Panc1 (cell line): ENCODE results near the gene ERAL1. TPM values are rescaled to one million over a fixed set of nuclear protein-coding genes. Genes with fewer than 3 reads are reported as not detected.
"Not testable (repeated sequence)": the region's sequence is repeated elsewhere in the genome, so short reads cannot be mapped to it uniquely, and the experiment has no call there.

Experiments
- ATAC-seq: fragments of 200-7000 bp; cut with Tn5 transposase; 2 replicates; pipeline ENCODE4 v1.9.1; 2020; ENCODE audit warnings: mild to moderate bottlenecking, moderate library complexity
- BruUV-seq: library from RNA; stranded (reverse); fragments of 400-500 nt; replicated peaks from 2 replicates; lab custom pipeline; 2021; lab: Mats Ljungman, UMichigan
- CTCF ChIA-PET: fragments of 300-600 bp; sonication (Branson Sonifier 250); formaldehyde crosslinking; loops from one replicate; lab custom pipeline; 2022; ENCODE audit warnings: antibody characterized with exemption; lab: Charles Lee
- POLR2A ChIA-PET: fragments of 300-600 bp; sonication (Branson Sonifier 250); formaldehyde crosslinking; loops from one replicate; lab custom pipeline; 2022; ENCODE audit warnings: antibody characterized with exemption; lab: Charles Lee
- DNase-seq: peaks from one replicate; pipeline ENCODE4 v3.0.0-alpha.2; 2010; ENCODE audit warnings: low read depth, low spot score
- H3K27ac ChIP-seq: 2 replicates; pipeline ENCODE4 v1.5.1; 2011; ENCODE audit warnings: mild to moderate bottlenecking, low read length, inconsistent platforms
- H3K27me3 ChIP-seq: fragments of 200-500 bp; sonication (Bioruptor generic); 2 replicates; pipeline ENCODE4 v1.6.0; 2014; ENCODE audit warnings: low read length, inconsistent platforms; ENCODE audit not compliant: control insufficient read depth, insufficient read depth
- H3K36me3 ChIP-seq: fragments of 200-500 bp; sonication (Bioruptor generic); 2 replicates; pipeline ENCODE4 v1.5.1; 2014; ENCODE audit warnings: inconsistent platforms, mild to moderate bottlenecking, low read length, moderate library complexity; ENCODE audit not compliant: control insufficient read depth, insufficient read depth
- H3K4me1 ChIP-seq: 2 replicates; pipeline ENCODE4 v1.5.1; 2011; ENCODE audit warnings: inconsistent platforms, mild to moderate bottlenecking, low read length, moderate library complexity; ENCODE audit not compliant: control insufficient read depth, insufficient read depth
- H3K4me3 ChIP-seq, 2 experiments: 2 replicates each; pipeline ENCODE4 v1.5.1; 2011 to 2012; ENCODE audit warnings: low read depth in 2 of 2, low read length in 2 of 2, mild to moderate bottlenecking in 2 of 2, inconsistent platforms in 1 of 2, moderate library complexity in 1 of 2
- H3K9me3 ChIP-seq: fragments of 200-500 bp; sonication (Bioruptor generic); 2 replicates; pipeline ENCODE4 v1.5.1; 2014; ENCODE audit warnings: low read depth, mild to moderate bottlenecking, inconsistent platforms, low read length, moderate library complexity; ENCODE audit not compliant: control insufficient read depth, insufficient read depth
- POLR2AphosphoS5 ChIP-seq: IDR thresholded peaks from 2 replicates; pipeline ENCODE4 v1.6.1; 2012; ENCODE audit warnings: mild to moderate bottlenecking, low read depth, low read length, moderate library complexity
- SIN3A ChIP-seq: IDR thresholded peaks from 2 replicates; pipeline ENCODE4 v1.6.1; 2012; ENCODE audit warnings: low read depth, mild to moderate bottlenecking, low read length, moderate library complexity, borderline replicate concordance; ENCODE audit not compliant: insufficient read depth
- TCF7L2 ChIP-seq: IDR thresholded peaks from 2 replicates; pipeline ENCODE4 v1.6.1; 2011; ENCODE audit warnings: mild to moderate bottlenecking, low read depth, low read length, inconsistent platforms
- in situ Hi-C: cut with HindIII; loops from 2 replicates; pipeline ENCODE4 v1.10.0; 2016; ENCODE audit warnings: low sequenced_read_pairs, low pct_unique_long_range_greater_than_20kb
- intact Hi-C: fragments of 100-400 bp; cut with micrococcal nuclease; formaldehyde crosslinking; loops from one replicate; pipeline ENCODE4 v1.10.0; 2022; ENCODE audit not compliant: unreplicated experiment
- total RNA-seq: library from RNA; stranded (reverse); gene quantifications from one replicate; pipeline ENCODE4 v1.2.1, GENCODE V29; 2021; ENCODE audit not compliant: unreplicated experiment
- TF ChIP-seq, protein P1 (sequence below), 2 experiments: IDR thresholded peaks; 2 replicates each; pipeline ENCODE4 v1.6.1; 2011 to 2012; ENCODE audit warnings: low read depth in 2 of 2, control low read depth in 1 of 2, low read length in 1 of 2, mild to moderate bottlenecking in 1 of 2, moderate library complexity in 1 of 2; ENCODE audit not compliant: insufficient read depth in 1 of 2
- TF ChIP-seq, protein P2 (sequence below): fragments of 450-650 bp; IDR thresholded peaks from 2 replicates; pipeline ENCODE4 v1.5.1; 2017; ENCODE audit warnings: mild to moderate bottlenecking

The ERAL1 gene
- total RNA-seq, 1 experiment from 2014 or later: 74.2 TPM

DNA sequence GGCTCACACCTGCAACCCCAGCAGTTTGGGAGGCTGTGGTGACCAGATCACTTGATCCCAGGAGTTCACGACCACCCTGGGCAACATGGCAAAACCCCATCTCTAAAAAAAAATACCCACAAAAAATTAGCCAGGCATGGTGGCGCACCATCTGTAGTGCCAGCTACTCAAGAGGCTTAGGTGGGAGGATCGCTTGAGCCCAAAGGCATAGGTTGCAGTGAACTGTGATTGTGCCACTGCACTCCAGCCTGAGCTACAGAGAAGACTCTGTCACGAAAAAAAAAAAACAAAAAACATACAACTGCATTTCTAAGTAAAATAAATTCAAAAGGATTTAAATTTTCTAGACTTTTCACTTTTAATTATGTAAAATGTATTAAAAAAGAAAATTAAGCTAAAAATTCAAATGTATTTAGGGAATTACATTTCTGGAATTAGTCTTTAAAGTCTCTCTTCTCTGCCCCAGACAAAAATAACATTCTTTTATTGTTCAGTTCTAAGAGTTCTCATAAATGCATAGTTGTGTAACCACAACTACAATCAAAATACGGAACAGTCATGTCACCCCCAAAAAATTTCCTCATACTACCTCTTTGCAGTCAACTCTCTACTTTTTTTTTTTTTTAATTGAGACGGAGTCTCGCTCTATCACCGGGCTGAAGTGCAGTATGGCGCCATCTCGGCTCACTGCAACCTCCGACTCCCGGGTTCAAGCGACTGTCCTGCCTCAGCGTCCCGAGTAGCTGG is 26.3 kb upstream of the ERAL1 start:
- ATAC-seq (peak; percentile 53; the same call in 1 of the 2 replicates), DNase-seq (no peak)
- H3K4me1 ChIP-seq: no peaks in the 10 kb centered on the region
- no peak overlapping the region for H3K4me3 ChIP-seq
- H3K27ac ChIP-seq: no peak overlapping the region
- H3K27me3 ChIP-seq: no peaks in the 10 kb centered on the region
- H3K36me3 ChIP-seq: no peaks in the 10 kb centered on the region
- no peaks in the 10 kb centered on the region for H3K9me3 ChIP-seq
- in situ Hi-C loops: no loop called here
- intact Hi-C loops: no loop called here
- CTCF ChIA-PET: interaction anchor here (0.7 to 0.8 kb wide), 2 partner anchors 14 to 739 kb away, joined by 4 to 5 read pairs; partner anchors contain the start of gene FAM222B
- no peak for TF ChIP-seq POLR2AphosphoS5
- TF ChIP-seq, protein P1, sequence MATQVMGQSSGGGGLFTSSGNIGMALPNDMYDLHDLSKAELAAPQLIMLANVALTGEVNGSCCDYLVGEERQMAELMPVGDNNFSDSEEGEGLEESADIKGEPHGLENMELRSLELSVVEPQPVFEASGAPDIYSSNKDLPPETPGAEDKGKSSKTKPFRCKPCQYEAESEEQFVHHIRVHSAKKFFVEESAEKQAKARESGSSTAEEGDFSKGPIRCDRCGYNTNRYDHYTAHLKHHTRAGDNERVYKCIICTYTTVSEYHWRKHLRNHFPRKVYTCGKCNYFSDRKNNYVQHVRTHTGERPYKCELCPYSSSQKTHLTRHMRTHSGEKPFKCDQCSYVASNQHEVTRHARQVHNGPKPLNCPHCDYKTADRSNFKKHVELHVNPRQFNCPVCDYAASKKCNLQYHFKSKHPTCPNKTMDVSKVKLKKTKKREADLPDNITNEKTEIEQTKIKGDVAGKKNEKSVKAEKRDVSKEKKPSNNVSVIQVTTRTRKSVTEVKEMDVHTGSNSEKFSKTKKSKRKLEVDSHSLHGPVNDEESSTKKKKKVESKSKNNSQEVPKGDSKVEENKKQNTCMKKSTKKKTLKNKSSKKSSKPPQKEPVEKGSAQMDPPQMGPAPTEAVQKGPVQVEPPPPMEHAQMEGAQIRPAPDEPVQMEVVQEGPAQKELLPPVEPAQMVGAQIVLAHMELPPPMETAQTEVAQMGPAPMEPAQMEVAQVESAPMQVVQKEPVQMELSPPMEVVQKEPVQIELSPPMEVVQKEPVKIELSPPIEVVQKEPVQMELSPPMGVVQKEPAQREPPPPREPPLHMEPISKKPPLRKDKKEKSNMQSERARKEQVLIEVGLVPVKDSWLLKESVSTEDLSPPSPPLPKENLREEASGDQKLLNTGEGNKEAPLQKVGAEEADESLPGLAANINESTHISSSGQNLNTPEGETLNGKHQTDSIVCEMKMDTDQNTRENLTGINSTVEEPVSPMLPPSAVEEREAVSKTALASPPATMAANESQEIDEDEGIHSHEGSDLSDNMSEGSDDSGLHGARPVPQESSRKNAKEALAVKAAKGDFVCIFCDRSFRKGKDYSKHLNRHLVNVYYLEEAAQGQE (IDR thresholded peaks at IDR 0.05; ENCODE audit: insufficient read depth in 1 of 2, low read depth in 2 of 2, low read length in 1 of 2): no peak
- no peak for TF ChIP-seq SIN3A
- no peak for TF ChIP-seq TCF7L2
- TF ChIP-seq, protein P2, sequence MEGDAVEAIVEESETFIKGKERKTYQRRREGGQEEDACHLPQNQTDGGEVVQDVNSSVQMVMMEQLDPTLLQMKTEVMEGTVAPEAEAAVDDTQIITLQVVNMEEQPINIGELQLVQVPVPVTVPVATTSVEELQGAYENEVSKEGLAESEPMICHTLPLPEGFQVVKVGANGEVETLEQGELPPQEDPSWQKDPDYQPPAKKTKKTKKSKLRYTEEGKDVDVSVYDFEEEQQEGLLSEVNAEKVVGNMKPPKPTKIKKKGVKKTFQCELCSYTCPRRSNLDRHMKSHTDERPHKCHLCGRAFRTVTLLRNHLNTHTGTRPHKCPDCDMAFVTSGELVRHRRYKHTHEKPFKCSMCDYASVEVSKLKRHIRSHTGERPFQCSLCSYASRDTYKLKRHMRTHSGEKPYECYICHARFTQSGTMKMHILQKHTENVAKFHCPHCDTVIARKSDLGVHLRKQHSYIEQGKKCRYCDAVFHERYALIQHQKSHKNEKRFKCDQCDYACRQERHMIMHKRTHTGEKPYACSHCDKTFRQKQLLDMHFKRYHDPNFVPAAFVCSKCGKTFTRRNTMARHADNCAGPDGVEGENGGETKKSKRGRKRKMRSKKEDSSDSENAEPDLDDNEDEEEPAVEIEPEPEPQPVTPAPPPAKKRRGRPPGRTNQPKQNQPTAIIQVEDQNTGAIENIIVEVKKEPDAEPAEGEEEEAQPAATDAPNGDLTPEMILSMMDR: no peak
- POLR2A ChIA-PET: interaction anchor here (0.6 to 0.7 kb wide), 2 partner anchors 13 to 30 kb away, joined by 3 to 4 read pairs; no protein-coding TSS in a partner anchor
- no TSS peak for BruUV-seq

DNA sequence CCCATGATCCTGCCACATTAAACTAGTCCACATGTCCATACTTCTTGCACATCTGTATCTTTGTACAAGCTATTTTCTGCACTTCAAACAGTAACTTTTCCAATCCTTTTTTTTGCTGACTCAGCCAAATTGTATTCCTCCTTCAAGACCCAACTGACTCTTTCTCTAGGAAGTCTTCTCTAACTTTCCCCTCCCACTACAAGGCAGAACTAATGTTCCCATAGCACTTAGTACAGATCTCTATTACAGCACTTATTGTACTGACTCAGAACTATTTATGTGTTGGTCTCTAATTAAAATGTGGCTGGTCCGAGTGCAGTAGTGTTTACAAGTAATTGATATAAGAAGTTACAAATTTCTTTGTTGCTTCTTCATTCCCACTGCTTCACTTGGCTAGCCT is 20.4 kb upstream of the ERAL1 start:
- in situ Hi-C loops (no loop called here), intact Hi-C loops (no loop called here)
- no peak overlapping the region for H3K27ac ChIP-seq
- ChIA-PET POLR2A (interaction anchor here (0.7 kb wide), 1 partner anchor 11 kb away, joined by 6 read pairs; no protein-coding TSS in a partner anchor), CTCF (no interaction called here)
- H3K36me3 ChIP-seq: no peaks in the 10 kb centered on the region
- H3K4me1 ChIP-seq: no peaks in the 10 kb centered on the region
- H3K9me3 ChIP-seq: no peaks in the 10 kb centered on the region
- ATAC-seq (no peak), DNase-seq (no peak)
- TF ChIP-seq SIN3A (no peak), POLR2AphosphoS5 (no peak)
- TF ChIP-seq, protein P2: no peak
- TF ChIP-seq, protein P1 (IDR thresholded peaks at IDR 0.05; ENCODE audit: insufficient read depth in 1 of 2, low read depth in 2 of 2, low read length in 1 of 2): no peak
- no peak overlapping the region for H3K4me3 ChIP-seq
- H3K27me3 ChIP-seq: no peaks in the 10 kb centered on the region
- BruUV-seq: no TSS peak

DNA sequence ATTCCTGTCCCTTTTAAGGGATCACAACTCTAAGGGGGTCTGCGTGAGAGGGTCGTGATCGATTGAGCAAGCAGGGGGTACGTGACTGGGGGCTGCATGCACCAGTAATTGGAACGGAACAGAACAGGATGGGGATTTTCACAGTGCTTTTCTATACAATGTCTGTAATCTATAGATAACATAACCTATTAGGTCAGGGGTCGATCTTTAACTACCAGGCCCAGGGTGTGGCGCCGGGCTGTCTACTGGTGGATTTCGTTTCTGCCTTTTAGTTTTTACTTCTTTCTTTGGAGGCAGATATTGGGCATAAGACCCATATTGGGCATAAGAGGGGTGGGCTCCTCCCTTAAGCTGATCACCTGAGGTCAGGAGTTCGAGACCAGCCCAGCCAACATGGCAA is 18.3 kb upstream of the ERAL1 start:
- H3K36me3 ChIP-seq, H3K27ac ChIP-seq, ATAC-seq, H3K9me3 ChIP-seq, POLR2A ChIA-PET, intact Hi-C loops, BruUV-seq, H3K4me1 ChIP-seq, DNase-seq, in situ Hi-C loops, H3K4me3 ChIP-seq, CTCF ChIA-PET, H3K27me3 ChIP-seq: not testable (repeated sequence)
